Fibroblast of lung (primary cell): ENCODE measurements around the gene CLDN7.

Experiments used
- CTCF ChIP-seq, 2 donors: IDR thresholded peaks in 1 of 2; conservative IDR thresholded peaks in 1 of 2; 1 replicate in 1 of 2; 2 replicates in 1 of 2; pipeline ENCODE4 v1.5.1; 2011 to 2012; ENCODE audit warnings: low read length in 2 of 2, control low read depth in 1 of 2, inconsistent platforms in 1 of 2, low read depth in 1 of 2, mild to moderate bottlenecking in 1 of 2
- EZH2 ChIP-seq: IDR thresholded peaks from 2 replicates; pipeline ENCODE4 v1.5.1; 2012; ENCODE audit warnings: low read length, control low read depth, mild to moderate bottlenecking; ENCODE audit errors: missing control alignments

DNA sequence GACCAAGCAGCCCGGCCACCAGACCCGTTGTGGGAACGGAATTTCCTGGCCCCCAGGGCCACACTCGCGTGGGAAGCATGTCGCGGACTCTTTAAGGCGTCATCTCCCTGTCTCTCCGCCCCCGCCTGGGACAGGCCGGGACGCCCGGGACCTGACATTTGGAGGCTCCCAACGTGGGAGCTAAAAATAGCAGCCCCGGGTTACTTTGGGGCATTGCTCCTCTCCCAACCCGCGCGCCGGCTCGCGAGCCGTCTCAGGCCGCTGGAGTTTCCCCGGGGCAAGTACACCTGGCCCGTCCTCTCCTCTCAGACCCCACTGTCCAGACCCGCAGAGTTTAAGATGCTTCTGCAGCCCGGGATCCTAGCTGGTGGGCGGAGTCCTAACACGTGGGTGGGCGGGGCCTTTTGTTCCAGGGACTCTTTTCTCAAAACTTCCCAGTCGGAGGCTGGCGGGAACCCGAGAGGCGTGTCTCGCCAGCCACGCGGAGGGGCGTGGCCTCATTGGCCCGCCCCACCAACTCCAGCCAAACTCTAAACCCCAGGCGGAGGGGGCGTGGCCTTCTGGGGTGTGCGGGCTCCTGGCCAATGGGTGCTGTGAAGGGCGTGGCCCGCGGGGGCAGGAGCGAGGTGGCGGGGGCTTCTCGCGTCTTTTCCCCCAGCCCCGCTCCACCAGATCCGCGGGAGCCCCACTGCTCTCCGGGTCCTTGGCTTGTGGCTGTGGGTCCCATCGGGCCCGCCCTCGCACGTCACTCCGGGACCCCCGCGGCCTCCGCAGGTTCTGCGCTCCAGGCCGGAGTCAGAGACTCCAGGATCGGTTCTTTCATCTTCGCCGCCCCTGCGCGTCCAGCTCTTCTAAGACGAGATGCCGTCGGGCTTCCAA is 19.0 kb upstream of the CLDN7 start, which contains the start of gene SLC2A4:
- TF ChIP-seq CTCF (conservative IDR thresholded peaks at IDR 0.05 in 1 of 2, IDR thresholded peaks at IDR 0.05 in 1 of 2; ENCODE audit: low read depth in 1 of 2, low read length in 2 of 2): no peak
- no peak for TF ChIP-seq EZH2
